Bladder microvascular endothelial cell (primary cell): ENCODE data around the gene MALRD1. TPM values are rescaled to one million over a fixed set of nuclear protein-coding genes. Genes with fewer than 3 reads are reported as not detected.

Experiments used
- total RNA-seq: library from RNA; depleted of rRNA; stranded (reverse); fragments of >200 nt; gene quantifications from 2 replicates; pipeline ENCODE4 v1.2.3, GENCODE V29; 2014

Gene MALRD1
- total RNA-seq = not detected in 2 replicates

GRCh38 chr10:19048489-19048888, at the start of gene MALRD1:
Gene MALRD1, plus strand, starts transcription at chr10:19048801. Its CDS starts 138 bp downstream, at chr10:19048939.

